ENCODE measurements around the gene RPA3. TPM values are rescaled to one million over a fixed set of nuclear protein-coding genes. Genes with fewer than 3 reads are reported as not detected.
"Not testable (repeated sequence)": the region's sequence is repeated elsewhere in the genome, so short reads cannot be mapped to it uniquely, and the experiment has no call there.

The RPA3 gene
- total RNA-seq, 3 donors from 2014 or later, result 18.7 to 24.6 (median 22.3) TPM

DNA sequence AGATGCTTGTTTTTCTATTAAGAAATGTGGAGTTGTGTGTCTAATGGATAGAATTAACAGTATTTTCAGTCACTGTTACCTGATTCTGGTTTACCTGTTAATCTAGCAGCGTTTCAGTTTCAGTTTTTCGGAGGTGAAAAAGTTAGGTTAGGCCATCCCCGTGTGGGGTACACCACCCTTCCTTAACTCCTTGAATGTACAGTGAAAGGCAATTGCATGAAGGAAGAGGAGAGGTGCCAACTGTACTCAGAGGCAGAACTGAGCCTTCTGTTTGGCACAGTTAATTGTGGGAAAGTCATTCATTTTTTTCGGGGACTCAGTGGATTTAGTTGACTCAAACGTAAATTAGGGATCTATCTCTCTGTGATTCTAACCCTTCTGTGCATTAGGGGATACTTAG lies 35.5 kb downstream of the RPA3 start:
- TF ChIP-seq POLR2AphosphoS5 (IDR thresholded peaks at IDR 0.05) (no peak), POLR2A (IDR thresholded peaks at IDR 0.05) (no peak)
- TF ChIP-seq, protein P1, sequence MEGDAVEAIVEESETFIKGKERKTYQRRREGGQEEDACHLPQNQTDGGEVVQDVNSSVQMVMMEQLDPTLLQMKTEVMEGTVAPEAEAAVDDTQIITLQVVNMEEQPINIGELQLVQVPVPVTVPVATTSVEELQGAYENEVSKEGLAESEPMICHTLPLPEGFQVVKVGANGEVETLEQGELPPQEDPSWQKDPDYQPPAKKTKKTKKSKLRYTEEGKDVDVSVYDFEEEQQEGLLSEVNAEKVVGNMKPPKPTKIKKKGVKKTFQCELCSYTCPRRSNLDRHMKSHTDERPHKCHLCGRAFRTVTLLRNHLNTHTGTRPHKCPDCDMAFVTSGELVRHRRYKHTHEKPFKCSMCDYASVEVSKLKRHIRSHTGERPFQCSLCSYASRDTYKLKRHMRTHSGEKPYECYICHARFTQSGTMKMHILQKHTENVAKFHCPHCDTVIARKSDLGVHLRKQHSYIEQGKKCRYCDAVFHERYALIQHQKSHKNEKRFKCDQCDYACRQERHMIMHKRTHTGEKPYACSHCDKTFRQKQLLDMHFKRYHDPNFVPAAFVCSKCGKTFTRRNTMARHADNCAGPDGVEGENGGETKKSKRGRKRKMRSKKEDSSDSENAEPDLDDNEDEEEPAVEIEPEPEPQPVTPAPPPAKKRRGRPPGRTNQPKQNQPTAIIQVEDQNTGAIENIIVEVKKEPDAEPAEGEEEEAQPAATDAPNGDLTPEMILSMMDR (IDR thresholded peaks at IDR 0.05), result no peak
- peak overlapping the region; percentile 51 to 84 for H3K27ac ChIP-seq
- H3K9me3 ChIP-seq, result no peaks in the 10 kb centered on the region
- H3K36me3 ChIP-seq, result no peaks in the 10 kb centered on the region
- peaks cover 0 to 7% of the 10 kb centered on the region in 2 donors for H3K4me1 ChIP-seq
- no peak overlapping the region for H3K4me3 ChIP-seq
- DNase-seq (ENCODE audit: low spot score in 2 of 2), result no peak
- intact Hi-C loops (cut with DNase I; ENCODE audit: low total_unique reads), result loop anchor here (10.0 kb wide), 1 partner anchor 62 kb away; no protein-coding TSS in a partner anchor
- H3K27me3 ChIP-seq, result no peaks in the 10 kb centered on the region

DNA sequence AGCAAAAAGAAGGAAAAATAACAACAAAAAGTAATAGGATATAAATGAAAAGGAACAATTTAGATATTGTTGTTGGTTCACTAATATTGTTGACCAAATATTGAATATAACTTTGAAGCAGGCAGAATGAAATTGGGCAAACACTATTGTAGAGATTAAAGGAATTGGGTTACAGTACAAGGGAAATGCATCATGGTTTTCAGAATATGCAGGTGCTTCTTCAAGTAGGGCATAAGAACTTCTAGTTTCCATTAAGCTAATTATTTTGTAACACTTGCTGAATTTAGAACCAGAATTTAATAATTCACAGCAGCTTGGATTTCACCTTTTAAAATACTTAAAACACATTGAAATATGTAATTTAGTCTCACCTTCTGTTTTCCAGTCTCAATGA lies 36.5 kb downstream of the RPA3 start:
- TF ChIP-seq POLR2A (IDR thresholded peaks at IDR 0.05) (no peak), POLR2AphosphoS5 (IDR thresholded peaks at IDR 0.05) (no peak)
- TF ChIP-seq, protein P1 (IDR thresholded peaks at IDR 0.05), result no peak
- no peaks in the 10 kb centered on the region for H3K9me3 ChIP-seq
- intact Hi-C loops (cut with DNase I; ENCODE audit: low total_unique reads), result loop anchor here (10.0 kb wide), 1 partner anchor 63 kb away; no protein-coding TSS in a partner anchor
- peaks cover 0 to 7% of the 10 kb centered on the region in 2 donors for H3K4me1 ChIP-seq
- no peaks in the 10 kb centered on the region for H3K27me3 ChIP-seq
- no peaks in the 10 kb centered on the region for H3K36me3 ChIP-seq
- DNase-seq (ENCODE audit: low spot score in 2 of 2), result no peak
- peak overlapping the region; percentile 83 to 84 for H3K27ac ChIP-seq
- no peak overlapping the region for H3K4me3 ChIP-seq

DNA sequence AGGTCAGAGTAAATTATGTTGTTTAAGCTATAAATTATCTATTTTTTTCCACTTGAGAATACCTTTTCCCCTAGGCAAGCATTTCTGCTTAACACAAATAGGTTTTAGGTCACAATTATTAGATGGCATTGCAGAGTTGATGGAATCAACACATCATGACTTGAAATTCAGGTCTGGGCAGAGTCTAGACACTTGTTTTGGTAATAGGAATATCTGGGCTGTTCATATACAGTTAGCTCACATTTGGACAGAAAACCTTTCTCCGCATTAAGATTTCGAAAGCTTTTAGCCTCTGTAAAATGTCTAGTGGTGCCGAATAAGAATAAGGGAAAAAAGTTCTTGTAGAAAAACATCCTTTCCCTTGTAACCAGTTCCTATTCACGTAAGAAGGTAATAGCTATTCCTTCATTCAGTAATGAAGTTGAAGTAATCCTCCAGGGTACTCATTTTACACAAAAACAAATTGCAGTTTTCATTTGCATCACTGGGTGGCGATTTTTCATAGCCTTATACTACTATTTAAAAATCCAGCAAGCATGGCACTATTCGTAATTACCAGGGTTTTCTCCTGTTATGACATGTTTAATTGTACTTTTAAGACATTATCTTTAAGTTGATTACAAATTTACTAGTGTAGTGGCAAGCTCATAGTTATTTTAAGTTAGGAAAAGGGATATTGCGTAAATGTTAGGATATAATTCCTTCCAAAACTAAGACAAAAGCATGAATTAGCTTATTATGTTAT lies 37.0 kb downstream of the RPA3 start:
- intact Hi-C loops (cut with DNase I; ENCODE audit: low total_unique reads), result loop anchor here (10.0 kb wide), 1 partner anchor 63 kb away; no protein-coding TSS in a partner anchor

DNA sequence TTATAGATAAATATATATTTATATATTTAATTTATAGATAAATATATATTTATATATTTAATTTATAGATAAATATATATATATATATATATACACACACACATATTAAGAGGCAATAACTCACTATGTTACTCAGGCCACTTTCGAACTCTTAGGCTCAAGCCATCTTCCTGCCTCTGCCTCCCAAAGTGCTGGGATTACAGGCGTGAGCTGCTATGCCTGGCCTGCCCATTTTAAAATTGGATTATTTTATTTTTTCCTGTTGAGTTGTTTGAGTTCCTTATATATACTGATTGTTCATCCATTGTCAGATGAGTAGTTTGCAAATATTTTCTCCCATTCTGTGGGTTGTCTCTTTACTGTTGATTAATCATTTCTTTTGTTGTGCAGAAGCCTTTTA lies 38.8 kb downstream of the RPA3 start:
- H3K9me3 ChIP-seq; H3K4me3 ChIP-seq; DNase-seq (ENCODE audit: low spot score in 2 of 2); H3K36me3 ChIP-seq; H3K27me3 ChIP-seq; H3K27ac ChIP-seq; H3K4me1 ChIP-seq: not testable (repeated sequence)
- intact Hi-C loops (cut with DNase I; ENCODE audit: low total_unique reads), result loop anchor here (10.0 kb wide), 1 partner anchor 65 kb away; no protein-coding TSS in a partner anchor

More for the DNA sequence above, 37.0 kb downstream of the RPA3 start:
- Histone ChIP-seq H3K27ac (peak overlapping the region; percentile 83 to 84), H3K4me1 (peaks cover 0 to 7% of the 10 kb centered on the region in 2 donors), H3K36me3 (no peaks in the 10 kb centered on the region), H3K9me3 (no peaks in the 10 kb centered on the region), H3K27me3 (no peaks in the 10 kb centered on the region), H3K4me3 (peak overlapping the region in 2 of 3 donors; percentile 23 to 57)
- TF ChIP-seq, protein P1 (IDR thresholded peaks at IDR 0.05), result peak; percentile 55 to 68 (median 64)
- TF ChIP-seq POLR2AphosphoS5 (IDR thresholded peaks at IDR 0.05), result no peak
- no peak for DNase-seq (ENCODE audit: low spot score in 2 of 2)

DNA sequence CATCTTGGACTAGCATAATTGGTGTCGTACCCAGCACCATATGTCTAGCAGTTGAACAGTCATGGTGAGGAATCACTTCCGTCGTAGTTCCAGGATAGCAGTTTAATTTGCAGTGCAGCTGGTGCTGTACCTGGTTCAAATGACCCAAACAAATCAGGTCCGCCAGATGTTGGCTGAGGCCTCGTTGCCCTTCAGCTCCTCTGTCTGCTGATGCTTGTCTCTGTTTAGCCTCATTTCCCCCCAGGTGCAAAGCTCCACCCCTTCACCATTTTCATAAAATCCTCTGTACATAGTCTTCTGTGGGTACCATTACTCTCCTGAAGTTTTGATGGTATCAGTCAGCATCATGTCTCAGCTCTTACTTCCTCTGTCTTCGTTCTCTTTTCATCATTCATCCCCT lies 42.7 kb downstream of the RPA3 start:
- intact Hi-C loops (cut with DNase I; ENCODE audit: low total_unique reads), result no loop called here
- Histone ChIP-seq H3K4me3 (no peak overlapping the region), H3K4me1 (peaks cover 0 to under 1% of the 10 kb centered on the region in 2 donors), H3K27ac (no peak overlapping the region), H3K36me3 (no peaks in the 10 kb centered on the region), H3K9me3 (no peaks in the 10 kb centered on the region), H3K27me3 (no peaks in the 10 kb centered on the region)
- no peak for DNase-seq (ENCODE audit: low spot score in 2 of 2)
- TF ChIP-seq POLR2A (IDR thresholded peaks at IDR 0.05), result no peak
- TF ChIP-seq, protein P1 (IDR thresholded peaks at IDR 0.05), result no peak
